NCI-H748 treated with DMSO at 0.1 percent for 48 hours (cell line): ENCODE measurements around the gene UGT1A7.
"Not testable (repeated sequence)": the region's sequence is repeated elsewhere in the genome, so short reads cannot be mapped to it uniquely, and the experiment has no call there.

ENCODE experiments used
- DNase-seq: peaks from one replicate; lab custom pipeline; 2025; lab: John Stamatoyannopoulos, UW

UGT1A7 gene

GRCh38 chr2:233712611-233713261, 31.0 kb downstream of the UGT1A7 start, which contains the start of gene UGT1A5:
Gene UGT1A5 (plus strand): TSS chr2:233712907. CDS start chr2:233712992, 85 bp downstream.
- no peak for DNase-seq

DNA sequence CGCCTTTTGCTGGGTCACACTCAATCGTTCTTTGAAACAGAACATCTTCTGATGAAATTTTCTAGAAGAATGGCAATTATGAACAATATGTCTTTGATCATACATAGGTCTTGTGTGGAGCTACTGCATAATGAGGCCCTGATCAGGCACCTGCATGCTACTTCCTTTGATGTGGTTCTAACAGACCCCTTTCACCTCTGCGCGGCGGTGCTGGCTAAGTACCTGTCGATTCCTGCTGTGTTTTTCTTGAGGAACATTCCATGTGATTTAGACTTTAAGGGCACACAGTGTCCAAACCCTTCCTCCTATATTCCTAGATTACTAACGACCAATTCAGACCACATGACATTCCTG, 31.5 kb downstream of the UGT1A7 start:
- DNase-seq: no peak

GRCh38 chr2:233714121-233714520, 32.4 kb downstream of the UGT1A7 start:
- DNase-seq: no peak

GRCh38 chr2:233718552-233718951, 36.9 kb downstream of the UGT1A7 start, which contains the start of gene UGT1A4:
Gene UGT1A4 (plus strand): TSS chr2:233718736. CDS start chr2:233718821, 85 bp downstream.
- DNase-seq: no peak

GRCh38 chr2:233728723-233729301, 47.1 kb downstream of the UGT1A7 start, which contains the start of gene UGT1A3:
Gene UGT1A3 (plus strand): TSS chr2:233729042. CDS start chr2:233729127, 85 bp downstream.
- DNase-seq: no peak

DNA sequence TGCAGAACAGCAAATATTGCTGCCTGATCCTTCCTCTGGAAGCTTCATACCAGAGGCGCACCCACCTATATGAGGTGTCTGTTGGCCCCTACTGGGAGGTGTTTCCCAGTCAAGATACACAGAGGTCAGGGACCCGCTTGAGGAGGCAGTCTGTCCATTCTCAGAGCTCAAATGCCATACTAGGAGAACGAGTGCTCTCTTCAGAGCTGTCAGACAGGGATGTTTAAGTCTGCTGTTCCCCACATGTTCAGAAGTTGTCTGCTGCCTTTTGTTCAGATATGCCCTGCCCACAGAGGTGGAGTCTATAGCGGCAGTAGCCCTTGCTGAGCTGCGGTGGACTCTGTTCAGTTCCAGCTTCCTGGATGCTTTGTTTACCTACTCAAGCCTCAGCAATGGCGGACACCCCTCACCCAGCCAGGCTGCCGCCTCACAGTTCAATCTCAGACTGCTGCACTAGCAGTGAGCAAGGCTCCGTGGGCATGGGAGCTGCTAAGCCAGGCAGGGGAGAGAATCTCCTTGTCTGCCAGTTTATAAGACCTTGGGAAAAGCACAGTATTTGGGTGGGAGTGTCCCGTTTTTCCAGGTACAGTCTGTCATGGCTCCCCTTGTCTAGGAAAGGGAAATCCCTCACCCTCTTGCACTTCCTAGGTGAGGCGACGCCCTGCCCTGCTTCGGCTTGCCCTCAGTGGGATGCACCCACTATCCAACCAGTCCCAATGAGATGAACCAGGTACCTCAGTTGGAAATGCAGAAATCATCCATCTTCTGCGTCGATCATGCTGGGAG, 55.4 kb downstream of the UGT1A7 start:
- DNase-seq: not testable (repeated sequence)

GRCh38 chr2:233740870-233741269, 59.2 kb downstream of the UGT1A7 start:
- no peak for DNase-seq

DNA sequence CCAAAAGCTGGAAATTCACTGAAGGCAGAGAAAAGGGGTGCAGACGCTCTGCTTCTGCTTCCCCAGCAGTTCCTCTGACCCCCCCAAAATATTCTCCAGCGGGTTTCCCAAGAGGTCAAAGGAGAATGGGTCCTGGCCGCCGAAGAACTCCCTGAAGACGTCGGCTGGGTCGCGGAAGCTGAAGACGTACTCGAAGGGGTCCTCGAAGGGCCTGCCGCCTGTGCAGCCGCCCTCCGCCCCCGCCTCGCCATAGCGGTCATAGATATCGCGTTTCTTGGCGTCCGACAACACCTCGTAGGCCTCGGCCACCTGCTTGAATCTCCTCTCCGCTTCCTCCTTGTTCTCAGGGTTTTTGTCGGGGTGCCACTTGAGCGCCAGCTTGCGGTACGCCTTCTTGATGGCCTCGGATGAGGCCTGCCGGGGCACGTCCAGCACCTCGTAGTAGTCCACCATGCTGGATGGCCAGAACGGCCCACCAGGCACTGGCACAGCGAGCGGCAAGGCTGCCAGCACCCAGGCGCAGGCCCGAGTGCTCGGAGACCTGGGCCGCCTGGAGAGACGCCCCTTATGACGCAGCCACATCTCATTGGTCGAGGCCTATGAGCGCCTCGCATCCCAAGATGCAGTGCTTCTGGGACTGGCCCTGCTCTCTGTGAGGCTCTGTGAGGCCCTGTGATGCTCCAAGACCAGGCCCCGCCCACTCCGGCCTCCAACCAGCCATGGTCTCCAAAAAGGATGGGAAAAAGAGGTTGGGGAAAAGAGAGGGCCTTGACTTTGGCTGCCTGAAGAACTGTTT, 62.0 kb downstream of the UGT1A7 start:
- DNase-seq: no peak

- no peak for DNase-seq
Measured at GRCh38 chr2:233745073-233745755, 63.5 kb downstream of the UGT1A7 start.

- DNase-seq: not testable (repeated sequence)
Measured at GRCh38 chr2:233745838-233746237, 64.1 kb downstream of the UGT1A7 start.

- DNase-seq: no peak
Measured at GRCh38 chr2:233746475-233747282, 65.0 kb downstream of the UGT1A7 start.

DNA sequence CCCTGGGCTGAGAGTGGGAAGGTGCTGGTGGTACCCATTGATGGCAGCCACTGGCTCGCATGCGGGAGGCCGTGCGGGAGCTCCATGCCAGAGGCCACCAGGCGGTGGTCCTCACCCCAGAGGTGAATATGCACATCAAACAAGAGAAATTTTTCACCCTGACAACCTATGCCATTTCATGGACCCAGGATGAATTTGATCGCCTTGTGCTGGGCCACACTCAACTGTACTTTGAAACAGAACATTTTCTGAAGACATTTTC, 65.5 kb downstream of the UGT1A7 start:
- no peak for DNase-seq

DNA sequence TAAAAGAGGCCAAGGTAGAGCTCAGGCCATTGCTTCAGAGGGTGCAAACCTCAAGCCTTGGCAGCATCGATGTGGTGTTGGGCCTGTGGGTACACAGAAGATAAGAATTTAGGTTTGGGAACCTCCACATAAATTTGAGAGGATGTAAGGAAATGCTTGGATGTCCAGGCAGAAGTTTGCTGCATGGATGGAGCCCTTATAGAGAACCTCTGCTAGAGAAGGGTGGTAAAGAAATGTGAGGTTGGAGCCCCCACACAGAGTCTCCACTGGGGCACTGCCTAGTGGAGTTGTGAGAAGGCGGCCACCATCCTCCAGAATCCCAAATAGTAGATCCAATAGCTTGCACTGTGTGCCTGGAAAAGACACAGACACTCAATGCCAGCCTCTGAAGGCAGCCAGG, 69.0 kb downstream of the UGT1A7 start:
- not testable (repeated sequence) for DNase-seq

GRCh38 chr2:233751212-233752009, 69.7 kb downstream of the UGT1A7 start:
- not testable (repeated sequence) for DNase-seq

- DNase-seq: no peak
Measured at GRCh38 chr2:233754872-233755611, 73.3 kb downstream of the UGT1A7 start.

- no peak for DNase-seq
Measured at GRCh38 chr2:233756429-233757081, 74.9 kb downstream of the UGT1A7 start.

- DNase-seq: no peak
Measured at GRCh38 chr2:233758141-233758540, 76.4 kb downstream of the UGT1A7 start.

DNA sequence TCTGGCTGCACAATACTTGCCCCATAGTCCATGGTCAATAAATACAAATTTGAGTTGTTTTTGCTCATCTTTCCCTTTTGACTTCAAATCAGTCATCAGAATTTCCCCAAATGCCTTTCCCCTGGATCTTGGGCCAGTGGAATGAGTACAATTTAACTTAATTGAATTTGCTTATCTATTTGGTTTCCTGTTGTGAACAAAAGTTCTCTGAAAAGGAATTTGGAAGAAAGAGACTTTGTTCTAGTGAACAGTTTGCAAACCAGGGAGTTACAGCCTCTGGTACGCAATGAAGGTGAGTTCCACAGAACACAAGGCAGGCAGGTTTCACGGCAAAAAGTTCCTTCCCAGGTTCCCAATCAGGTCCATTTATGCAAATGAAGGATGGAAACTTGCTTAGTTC, 77.1 kb downstream of the UGT1A7 start:
- DNase-seq: no peak

- DNase-seq: no peak
Measured at GRCh38 chr2:233760043-233760442, 78.3 kb downstream of the UGT1A7 start, which contains the start of gene UGT1A1. Gene UGT1A1 (plus strand): TSS chr2:233760270. CDS start chr2:233760288, 18 bp downstream.
